Panc1 (cell line): ENCODE data around the gene PCLO. TPM values are rescaled to one million over a fixed set of nuclear protein-coding genes. Genes with fewer than 3 reads are reported as not detected.

Experiments used
- ATAC-seq: fragments of 200-7000 bp; cut with Tn5 transposase; 2 replicates; pipeline ENCODE4 v1.9.1; 2020; ENCODE audit warnings: mild to moderate bottlenecking, moderate library complexity
- BruUV-seq: library from RNA; stranded (reverse); fragments of 400-500 nt; replicated peaks from 2 replicates; lab custom pipeline; 2021; lab: Mats Ljungman, UMichigan
- CTCF ChIA-PET: fragments of 300-600 bp; sonication (Branson Sonifier 250); formaldehyde crosslinking; loops from one replicate; lab custom pipeline; 2022; ENCODE audit warnings: antibody characterized with exemption; lab: Charles Lee
- POLR2A ChIA-PET: fragments of 300-600 bp; sonication (Branson Sonifier 250); formaldehyde crosslinking; loops from one replicate; lab custom pipeline; 2022; ENCODE audit warnings: antibody characterized with exemption; lab: Charles Lee
- DNase-seq: peaks from one replicate; pipeline ENCODE4 v3.0.0-alpha.2; 2010; ENCODE audit warnings: low read depth, low spot score
- H3K27ac ChIP-seq: 2 replicates; pipeline ENCODE4 v1.5.1; 2011; ENCODE audit warnings: mild to moderate bottlenecking, low read length, inconsistent platforms
- H3K27me3 ChIP-seq: fragments of 200-500 bp; sonication (Bioruptor generic); 2 replicates; pipeline ENCODE4 v1.6.0; 2014; ENCODE audit warnings: low read length, inconsistent platforms; ENCODE audit not compliant: control insufficient read depth, insufficient read depth
- H3K36me3 ChIP-seq: fragments of 200-500 bp; sonication (Bioruptor generic); 2 replicates; pipeline ENCODE4 v1.5.1; 2014; ENCODE audit warnings: inconsistent platforms, mild to moderate bottlenecking, low read length, moderate library complexity; ENCODE audit not compliant: control insufficient read depth, insufficient read depth
- H3K4me1 ChIP-seq: 2 replicates; pipeline ENCODE4 v1.5.1; 2011; ENCODE audit warnings: inconsistent platforms, mild to moderate bottlenecking, low read length, moderate library complexity; ENCODE audit not compliant: control insufficient read depth, insufficient read depth
- H3K4me3 ChIP-seq, 2 experiments: 2 replicates each; pipeline ENCODE4 v1.5.1; 2011 to 2012; ENCODE audit warnings: low read depth in 2 of 2, low read length in 2 of 2, mild to moderate bottlenecking in 2 of 2, inconsistent platforms in 1 of 2, moderate library complexity in 1 of 2
- H3K9me3 ChIP-seq: fragments of 200-500 bp; sonication (Bioruptor generic); 2 replicates; pipeline ENCODE4 v1.5.1; 2014; ENCODE audit warnings: low read depth, mild to moderate bottlenecking, inconsistent platforms, low read length, moderate library complexity; ENCODE audit not compliant: control insufficient read depth, insufficient read depth
- POLR2AphosphoS5 ChIP-seq: IDR thresholded peaks from 2 replicates; pipeline ENCODE4 v1.6.1; 2012; ENCODE audit warnings: mild to moderate bottlenecking, low read depth, low read length, moderate library complexity
- SIN3A ChIP-seq: IDR thresholded peaks from 2 replicates; pipeline ENCODE4 v1.6.1; 2012; ENCODE audit warnings: low read depth, mild to moderate bottlenecking, low read length, moderate library complexity, borderline replicate concordance; ENCODE audit not compliant: insufficient read depth
- TCF7L2 ChIP-seq: IDR thresholded peaks from 2 replicates; pipeline ENCODE4 v1.6.1; 2011; ENCODE audit warnings: mild to moderate bottlenecking, low read depth, low read length, inconsistent platforms
- in situ Hi-C: cut with HindIII; loops from 2 replicates; pipeline ENCODE4 v1.10.0; 2016; ENCODE audit warnings: low sequenced_read_pairs, low pct_unique_long_range_greater_than_20kb
- intact Hi-C: fragments of 100-400 bp; cut with micrococcal nuclease; formaldehyde crosslinking; loops from one replicate; pipeline ENCODE4 v1.10.0; 2022; ENCODE audit not compliant: unreplicated experiment
- total RNA-seq: library from RNA; stranded (reverse); gene quantifications from one replicate; pipeline ENCODE4 v1.2.1, GENCODE V29; 2021; ENCODE audit not compliant: unreplicated experiment
- TF ChIP-seq, protein P1 (sequence below), 2 experiments: IDR thresholded peaks; 2 replicates each; pipeline ENCODE4 v1.6.1; 2011 to 2012; ENCODE audit warnings: low read depth in 2 of 2, control low read depth in 1 of 2, low read length in 1 of 2, mild to moderate bottlenecking in 1 of 2, moderate library complexity in 1 of 2; ENCODE audit not compliant: insufficient read depth in 1 of 2
- TF ChIP-seq, protein P2 (sequence below): fragments of 450-650 bp; IDR thresholded peaks from 2 replicates; pipeline ENCODE4 v1.5.1; 2017; ENCODE audit warnings: mild to moderate bottlenecking

PCLO gene
- total RNA-seq, 1 experiment from 2014 or later = 1.1 TPM

DNA sequence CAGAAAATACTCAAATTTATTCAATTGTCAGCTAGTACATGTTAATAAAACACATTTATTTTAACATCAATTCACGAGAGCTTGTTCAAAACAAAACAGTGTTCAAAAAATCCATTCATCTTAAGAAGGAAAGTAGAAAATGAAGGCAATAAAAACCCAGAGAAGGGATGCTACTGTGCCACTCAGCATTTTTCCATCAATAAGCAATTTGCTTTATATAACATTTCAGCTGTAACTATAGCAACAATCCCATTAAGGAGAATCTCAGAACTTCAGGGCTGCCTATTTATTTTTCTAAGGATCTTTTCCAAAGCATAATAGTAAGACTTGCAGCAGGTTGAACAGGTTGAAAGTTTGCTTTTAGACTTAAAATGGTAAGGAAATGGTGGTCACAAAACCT lies 190.5 kb downstream of the PCLO start:
- ChIA-PET CTCF (no interaction called here), POLR2A (no interaction called here)
- no peaks in the 10 kb centered on the region for H3K27me3 ChIP-seq
- ATAC-seq (no peak), DNase-seq (no peak)
- no peaks in the 10 kb centered on the region for H3K4me1 ChIP-seq
- H3K27ac ChIP-seq = no peak overlapping the region
- in situ Hi-C loops = no loop called here
- intact Hi-C loops = no loop called here
- TF ChIP-seq SIN3A (no peak), POLR2AphosphoS5 (no peak), TCF7L2 (no peak)
- TF ChIP-seq, protein P1, sequence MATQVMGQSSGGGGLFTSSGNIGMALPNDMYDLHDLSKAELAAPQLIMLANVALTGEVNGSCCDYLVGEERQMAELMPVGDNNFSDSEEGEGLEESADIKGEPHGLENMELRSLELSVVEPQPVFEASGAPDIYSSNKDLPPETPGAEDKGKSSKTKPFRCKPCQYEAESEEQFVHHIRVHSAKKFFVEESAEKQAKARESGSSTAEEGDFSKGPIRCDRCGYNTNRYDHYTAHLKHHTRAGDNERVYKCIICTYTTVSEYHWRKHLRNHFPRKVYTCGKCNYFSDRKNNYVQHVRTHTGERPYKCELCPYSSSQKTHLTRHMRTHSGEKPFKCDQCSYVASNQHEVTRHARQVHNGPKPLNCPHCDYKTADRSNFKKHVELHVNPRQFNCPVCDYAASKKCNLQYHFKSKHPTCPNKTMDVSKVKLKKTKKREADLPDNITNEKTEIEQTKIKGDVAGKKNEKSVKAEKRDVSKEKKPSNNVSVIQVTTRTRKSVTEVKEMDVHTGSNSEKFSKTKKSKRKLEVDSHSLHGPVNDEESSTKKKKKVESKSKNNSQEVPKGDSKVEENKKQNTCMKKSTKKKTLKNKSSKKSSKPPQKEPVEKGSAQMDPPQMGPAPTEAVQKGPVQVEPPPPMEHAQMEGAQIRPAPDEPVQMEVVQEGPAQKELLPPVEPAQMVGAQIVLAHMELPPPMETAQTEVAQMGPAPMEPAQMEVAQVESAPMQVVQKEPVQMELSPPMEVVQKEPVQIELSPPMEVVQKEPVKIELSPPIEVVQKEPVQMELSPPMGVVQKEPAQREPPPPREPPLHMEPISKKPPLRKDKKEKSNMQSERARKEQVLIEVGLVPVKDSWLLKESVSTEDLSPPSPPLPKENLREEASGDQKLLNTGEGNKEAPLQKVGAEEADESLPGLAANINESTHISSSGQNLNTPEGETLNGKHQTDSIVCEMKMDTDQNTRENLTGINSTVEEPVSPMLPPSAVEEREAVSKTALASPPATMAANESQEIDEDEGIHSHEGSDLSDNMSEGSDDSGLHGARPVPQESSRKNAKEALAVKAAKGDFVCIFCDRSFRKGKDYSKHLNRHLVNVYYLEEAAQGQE (IDR thresholded peaks at IDR 0.05; ENCODE audit: insufficient read depth in 1 of 2, low read depth in 2 of 2, low read length in 1 of 2) = no peak
- TF ChIP-seq, protein P2, sequence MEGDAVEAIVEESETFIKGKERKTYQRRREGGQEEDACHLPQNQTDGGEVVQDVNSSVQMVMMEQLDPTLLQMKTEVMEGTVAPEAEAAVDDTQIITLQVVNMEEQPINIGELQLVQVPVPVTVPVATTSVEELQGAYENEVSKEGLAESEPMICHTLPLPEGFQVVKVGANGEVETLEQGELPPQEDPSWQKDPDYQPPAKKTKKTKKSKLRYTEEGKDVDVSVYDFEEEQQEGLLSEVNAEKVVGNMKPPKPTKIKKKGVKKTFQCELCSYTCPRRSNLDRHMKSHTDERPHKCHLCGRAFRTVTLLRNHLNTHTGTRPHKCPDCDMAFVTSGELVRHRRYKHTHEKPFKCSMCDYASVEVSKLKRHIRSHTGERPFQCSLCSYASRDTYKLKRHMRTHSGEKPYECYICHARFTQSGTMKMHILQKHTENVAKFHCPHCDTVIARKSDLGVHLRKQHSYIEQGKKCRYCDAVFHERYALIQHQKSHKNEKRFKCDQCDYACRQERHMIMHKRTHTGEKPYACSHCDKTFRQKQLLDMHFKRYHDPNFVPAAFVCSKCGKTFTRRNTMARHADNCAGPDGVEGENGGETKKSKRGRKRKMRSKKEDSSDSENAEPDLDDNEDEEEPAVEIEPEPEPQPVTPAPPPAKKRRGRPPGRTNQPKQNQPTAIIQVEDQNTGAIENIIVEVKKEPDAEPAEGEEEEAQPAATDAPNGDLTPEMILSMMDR = no peak
- no peaks in the 10 kb centered on the region for H3K36me3 ChIP-seq
- BruUV-seq = no TSS peak
- no peaks in the 10 kb centered on the region for H3K9me3 ChIP-seq
- H3K4me3 ChIP-seq = no peak overlapping the region

DNA sequence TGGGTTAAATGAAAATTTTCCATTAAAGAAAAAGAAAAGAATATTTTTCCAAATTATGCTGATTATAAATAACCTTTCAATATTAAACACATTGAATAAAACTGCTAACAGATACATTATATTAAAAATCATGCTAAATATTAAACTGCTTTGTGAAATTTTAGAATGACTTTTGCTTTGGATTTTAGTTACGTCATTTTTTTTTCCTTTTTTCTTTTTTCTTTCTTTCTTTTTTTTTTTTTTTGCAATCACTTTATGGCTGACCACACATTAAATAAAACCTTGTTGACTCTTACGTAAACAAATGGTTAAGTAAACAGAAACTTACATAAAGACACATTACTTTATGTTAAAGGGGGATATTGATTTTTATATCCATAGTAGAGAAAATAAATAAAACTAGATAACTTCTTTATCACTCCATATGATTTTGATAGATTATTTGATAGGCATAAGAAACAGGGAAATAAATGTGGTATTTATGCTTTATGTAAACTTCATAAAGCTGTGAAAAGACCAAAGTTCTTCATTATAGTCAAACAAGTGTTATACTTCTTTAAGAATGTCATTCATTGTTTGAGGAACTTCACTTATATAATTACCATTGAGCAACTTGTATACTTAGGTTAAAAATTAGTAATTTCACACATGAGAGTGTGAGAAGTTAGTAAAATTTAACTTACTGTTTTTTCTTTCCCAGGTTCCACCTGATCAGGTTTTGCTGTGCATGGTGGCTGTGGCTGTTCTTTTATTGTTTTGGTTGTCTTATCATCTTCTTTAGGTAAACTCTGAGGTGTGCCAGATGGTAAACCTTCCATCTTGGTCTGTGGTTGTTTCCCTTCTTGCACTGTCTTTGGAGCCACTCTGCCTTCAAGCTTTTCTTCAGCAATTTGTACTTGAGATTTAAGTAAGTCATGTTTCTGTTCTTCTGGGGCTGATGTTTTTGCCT lies 197.3 kb downstream of the PCLO start:
- Histone ChIP-seq H3K27me3 (no peaks in the 10 kb centered on the region), H3K4me1 (no peaks in the 10 kb centered on the region), H3K36me3 (no peaks in the 10 kb centered on the region), H3K27ac (no peak overlapping the region), H3K9me3 (no peaks in the 10 kb centered on the region), H3K4me3 (no peak overlapping the region)
- TF ChIP-seq POLR2AphosphoS5 = no peak
- TF ChIP-seq, protein P1 (IDR thresholded peaks at IDR 0.05; ENCODE audit: insufficient read depth in 1 of 2, low read depth in 2 of 2, low read length in 1 of 2) = no peak
- TF ChIP-seq TCF7L2 = no peak
- TF ChIP-seq, protein P2 = no peak
- TF ChIP-seq SIN3A = no peak
- DNase-seq = no peak
- no peak for ATAC-seq
- BruUV-seq = no TSS peak
- POLR2A ChIA-PET = no interaction called here
- intact Hi-C loops = no loop called here
- CTCF ChIA-PET = no interaction called here
- in situ Hi-C loops = no loop called here
